Activated T-cell treated with anti-CD3 and anti-CD28 coated beads, Interleukin-2, amount 50 U/mL, for 72 hours (primary cell): ENCODE data around the gene CBFB. TPM values are rescaled to one million over a fixed set of nuclear protein-coding genes. Genes with fewer than 3 reads are reported as not detected.
"Not testable (repeated sequence)": the region's sequence is repeated elsewhere in the genome, so short reads cannot be mapped to it uniquely, and the experiment has no call there.

Source experiments
- ATAC-seq, 2 donors: fragments of 150-1000 bp; cut with Tn5 transposase; replicated peaks in 1 of 2; 2 replicates each; pipeline ENCODE4 v1.10.0; 2021; ENCODE audit warnings: moderate library complexity in 2 of 2, mild to moderate bottlenecking in 1 of 2
- DNase-seq, 2 donors: peaks; one replicate each; pipeline ENCODE4 v3.0.0; 2021 to 2022; ENCODE audit warnings: mixed read lengths in 1 of 2
- H3K27ac Mint-ChIP-seq: one replicate; pipeline ENCODE4 v1.8.0; 2022; ENCODE audit warnings: mild to moderate bottlenecking, moderate library complexity, mixed read lengths
- H3K27me3 Mint-ChIP-seq: one replicate; pipeline ENCODE4 v1.8.0; 2022; ENCODE audit warnings: low read depth, mixed read lengths
- H3K36me3 Mint-ChIP-seq, 2 donors: one replicate each; pipeline ENCODE4 v1.8.0; 2022; ENCODE audit warnings: mixed read lengths in 2 of 2, mild to moderate bottlenecking in 1 of 2; ENCODE audit not compliant: insufficient read depth in 2 of 2
- H3K4me1 Mint-ChIP-seq: one replicate; pipeline ENCODE4 v1.8.0; 2022; ENCODE audit warnings: low read depth, mixed read lengths
- H3K4me3 Mint-ChIP-seq, 2 donors: one replicate each; pipeline ENCODE4 v1.8.0; 2022; ENCODE audit warnings: mild to moderate bottlenecking in 2 of 2, mixed read lengths in 2 of 2, moderate library complexity in 2 of 2
- H3K9me3 Mint-ChIP-seq, 2 donors: one replicate each; pipeline ENCODE4 v1.8.0; 2022; ENCODE audit warnings: mixed read lengths in 2 of 2
- total RNA-seq, 2 donors: library from RNA; stranded (reverse); gene quantifications; one replicate each; pipeline ENCODE4 v1.2.3, GENCODE V29; 2022

The CBFB gene
- total RNA-seq, 2 donors from 2014 or later = 106 to 133 TPM

GRCh38 chr16:67036323-67036741 lies 7.4 kb downstream of the CBFB start:
- H3K36me3 Mint-ChIP-seq = peaks cover 10 to 35% of the 10 kb centered on the region in 2 donors
- H3K9me3 Mint-ChIP-seq = no peaks in the 10 kb centered on the region
- no peak overlapping the region for H3K27ac Mint-ChIP-seq
- no peak overlapping the region for H3K4me3 Mint-ChIP-seq
- H3K4me1 Mint-ChIP-seq = peaks cover 81% of the 10 kb centered on the region
- ATAC-seq = no peak
- H3K27me3 Mint-ChIP-seq = no peaks in the 10 kb centered on the region
- no peak for DNase-seq

GRCh38 chr16:67039260-67040020 lies 10.5 kb downstream of the CBFB start:
- Mint-ChIP-seq H3K4me1 (peaks cover 53% of the 10 kb centered on the region), H3K27ac (peak overlapping the region; percentile 54)
- peak; percentile 81 to 84 for ATAC-seq

GRCh38 chr16:67040166-67040565 lies 11.2 kb downstream of the CBFB start:
- Mint-ChIP-seq H3K27me3 (no peaks in the 10 kb centered on the region), H3K27ac (peak overlapping the region; percentile 61), H3K4me3 (peak overlapping the region in 1 of 2 donors; percentile 6), H3K36me3 (peaks cover 8 to 21% of the 10 kb centered on the region in 2 donors), H3K9me3 (no peaks in the 10 kb centered on the region), H3K4me1 (peaks cover 46% of the 10 kb centered on the region)
- ATAC-seq = no peak
- no peak for DNase-seq

More at GRCh38 chr16:67039260-67040020, 10.5 kb downstream of the CBFB start:
- DNase-seq = no peak
- no peaks in the 10 kb centered on the region for H3K27me3 Mint-ChIP-seq
- H3K4me3 Mint-ChIP-seq = peak overlapping the region in 1 of 2 donors; percentile 25
- no peaks in the 10 kb centered on the region for H3K9me3 Mint-ChIP-seq
- H3K36me3 Mint-ChIP-seq = peaks cover 9 to 22% of the 10 kb centered on the region in 2 donors

- Mint-ChIP-seq H3K27me3 (no peaks in the 10 kb centered on the region), H3K9me3 (no peaks in the 10 kb centered on the region), H3K4me3 (no peak overlapping the region), H3K27ac (peak overlapping the region; percentile 61), H3K36me3 (peaks cover 8 to 18% of the 10 kb centered on the region in 2 donors), H3K4me1 (peaks cover 39% of the 10 kb centered on the region)
- DNase-seq (no peak), ATAC-seq (peak; percentile 51 to 61)
These were observed 12.0 kb downstream of the CBFB start for GRCh38 chr16:67040906-67041305.

GRCh38 chr16:67041520-67041919 lies 12.6 kb downstream of the CBFB start:
- Mint-ChIP-seq H3K36me3 (peaks cover 7 to 15% of the 10 kb centered on the region in 2 donors), H3K4me1 (peaks cover 33% of the 10 kb centered on the region), H3K27ac (peak overlapping the region; percentile 61)
- not testable (repeated sequence) for DNase-seq, H3K27me3 Mint-ChIP-seq, ATAC-seq, H3K9me3 Mint-ChIP-seq, H3K4me3 Mint-ChIP-seq

- Mint-ChIP-seq H3K4me1 (peaks cover 30% of the 10 kb centered on the region), H3K27me3 (no peaks in the 10 kb centered on the region), H3K4me3 (no peak overlapping the region), H3K27ac (no peak overlapping the region), H3K9me3 (no peaks in the 10 kb centered on the region), H3K36me3 (peaks cover 6 to 12% of the 10 kb centered on the region in 2 donors)
- DNase-seq (no peak), ATAC-seq (peak in 1 of 2 donors; percentile 11)
These were observed 14.5 kb downstream of the CBFB start for GRCh38 chr16:67043420-67043819.

GRCh38 chr16:67050796-67051195 lies 21.8 kb downstream of the CBFB start:
- H3K4me1 Mint-ChIP-seq = peaks cover 44% of the 10 kb centered on the region
- no peak overlapping the region for H3K27ac Mint-ChIP-seq
- DNase-seq (no peak), ATAC-seq (no peak)
- H3K4me3 Mint-ChIP-seq = no peak overlapping the region
- H3K9me3 Mint-ChIP-seq = no peaks in the 10 kb centered on the region
- H3K27me3 Mint-ChIP-seq = no peaks in the 10 kb centered on the region
- peaks cover 0 to 9% of the 10 kb centered on the region in 2 donors for H3K36me3 Mint-ChIP-seq

GRCh38 chr16:67052399-67052798 lies 23.4 kb downstream of the CBFB start:
- ATAC-seq (peak; percentile 1 to 4), DNase-seq (no peak)
- Mint-ChIP-seq H3K9me3 (no peaks in the 10 kb centered on the region), H3K36me3 (peaks cover 5 to 16% of the 10 kb centered on the region in 2 donors), H3K4me1 (peaks cover 53% of the 10 kb centered on the region), H3K27me3 (no peaks in the 10 kb centered on the region), H3K27ac (peak overlapping the region; percentile 91), H3K4me3 (peak overlapping the region; percentile 50 to 83)

- Mint-ChIP-seq H3K4me3 (peak overlapping the region; percentile 50 to 83), H3K36me3 (peaks cover 5 to 16% of the 10 kb centered on the region in 2 donors), H3K27ac (peak overlapping the region; percentile 91), H3K27me3 (no peaks in the 10 kb centered on the region), H3K9me3 (no peaks in the 10 kb centered on the region), H3K4me1 (peaks cover 53% of the 10 kb centered on the region)
- ATAC-seq (peak; percentile 36 to 58), DNase-seq (peak in 1 of 2 donors; percentile 35)
These were observed 24.9 kb downstream of the CBFB start for GRCh38 chr16:67053767-67054334.

GRCh38 chr16:67054901-67055300 lies 26.0 kb downstream of the CBFB start:
- Mint-ChIP-seq H3K4me3 (peak overlapping the region; percentile 50 to 83), H3K27me3 (no peaks in the 10 kb centered on the region), H3K4me1 (peaks cover 58% of the 10 kb centered on the region), H3K9me3 (no peaks in the 10 kb centered on the region), H3K27ac (peak overlapping the region; percentile 91), H3K36me3 (peaks cover 7 to 19% of the 10 kb centered on the region in 2 donors)
- DNase-seq (no peak), ATAC-seq (no peak)

GRCh38 chr16:67055712-67056487 lies 27.0 kb downstream of the CBFB start:
- Mint-ChIP-seq H3K27me3 (no peaks in the 10 kb centered on the region), H3K9me3 (no peaks in the 10 kb centered on the region), H3K4me3 (peak overlapping the region; percentile 77 to 78), H3K27ac (peak overlapping the region; percentile 98), H3K36me3 (peaks cover 7 to 26% of the 10 kb centered on the region in 2 donors), H3K4me1 (peaks cover 64% of the 10 kb centered on the region)
- ATAC-seq (peak; percentile 86 to 89), DNase-seq (peak; percentile 35 to 49)

- no peak overlapping the region for H3K27ac Mint-ChIP-seq
- H3K27me3 Mint-ChIP-seq = no peaks in the 10 kb centered on the region
- H3K9me3 Mint-ChIP-seq = no peaks in the 10 kb centered on the region
- H3K4me1 Mint-ChIP-seq = peaks cover 19% of the 10 kb centered on the region
- H3K4me3 Mint-ChIP-seq = peak overlapping the region in 1 of 2 donors; percentile 3
- DNase-seq = no peak
- ATAC-seq = no peak
- H3K36me3 Mint-ChIP-seq = peaks cover 2 to 17% of the 10 kb centered on the region in 2 donors
These were observed 34.1 kb downstream of the CBFB start for GRCh38 chr16:67063008-67063407.
